EH (cell line): ENCODE measurements around the gene UNG.
A peak's percentile ranks its signal among the peaks of the same experiment; 100 is the strongest.
"Not testable (repeated sequence)": the region's sequence is repeated elsewhere in the genome, so short reads cannot be mapped to it uniquely, and the experiment has no call there.

Source experiments
- DNase-seq: peaks from one replicate; pipeline ENCODE4 v3.0.0-alpha.2; 2015; ENCODE audit warnings: low read depth

The UNG gene

GRCh38 chr12:109121346-109121880, 24.0 kb downstream of the UNG start:
- no peak for DNase-seq

GRCh38 chr12:109124878-109125648, 27.7 kb downstream of the UNG start:
- no peak for DNase-seq

GRCh38 chr12:109125791-109126190, 28.4 kb downstream of the UNG start:
- no peak for DNase-seq

- no peak for DNase-seq
Observed at GRCh38 chr12:109126784-109127183, 29.4 kb downstream of the UNG start.

- DNase-seq, result no peak
Observed at GRCh38 chr12:109127533-109128242, 30.3 kb downstream of the UNG start.

GRCh38 chr12:109130297-109131153, 33.1 kb downstream of the UNG start:
- DNase-seq, result no peak

- DNase-seq, result peak; percentile 14
Observed at GRCh38 chr12:109131154-109132050, 34.0 kb downstream of the UNG start.

GRCh38 chr12:109134186-109134917, 37.0 kb downstream of the UNG start:
- peak; percentile 38 for DNase-seq

GRCh38 chr12:109137055-109137454, 39.7 kb downstream of the UNG start:
- no peak for DNase-seq

GRCh38 chr12:109139360-109139759, 42.0 kb downstream of the UNG start:
- DNase-seq, result no peak

- no peak for DNase-seq
Observed at GRCh38 chr12:109139791-109140190, 42.4 kb downstream of the UNG start.

- no peak for DNase-seq
Observed at GRCh38 chr12:109140560-109140959, 43.2 kb downstream of the UNG start.

GRCh38 chr12:109144224-109144623, 46.8 kb downstream of the UNG start:
- no peak for DNase-seq

GRCh38 chr12:109147126-109147525, 49.7 kb downstream of the UNG start:
- not testable (repeated sequence) for DNase-seq

- no peak for DNase-seq
Observed at GRCh38 chr12:109147954-109148353, 50.6 kb downstream of the UNG start.

GRCh38 chr12:109150124-109150640, 52.8 kb downstream of the UNG start:
- no peak for DNase-seq

GRCh38 chr12:109151457-109151856, 54.1 kb downstream of the UNG start:
- no peak for DNase-seq

GRCh38 chr12:109153821-109154441, 56.5 kb downstream of the UNG start:
- no peak for DNase-seq
